Loucy (cell line): ENCODE data around the gene PPP1R9B.

Experiments
- CTCF ChIP-seq: fragments of 200-600 bp; sonication (generic); conservative IDR thresholded peaks from 2 replicates; pipeline ENCODE4 v1.5.1; 2014; ENCODE audit warnings: mild to moderate bottlenecking, antibody characterized with exemption, low read length
- EZH2phosphoT487 ChIP-seq: fragments of 200-600 bp; IDR thresholded peaks from 2 replicates; pipeline ENCODE4 v1.6.1; 2018; ENCODE audit warnings: antibody characterized with exemption, mild to moderate bottlenecking, moderate library complexity, borderline replicate concordance

- TF ChIP-seq CTCF = no peak
- no peak for TF ChIP-seq EZH2phosphoT487
Measured at GRCh38 chr17:50187394-50187725, 36.9 kb upstream of the PPP1R9B start.
